ENCODE results near the gene ASCC1.

- TF ChIP-seq, protein P1, sequence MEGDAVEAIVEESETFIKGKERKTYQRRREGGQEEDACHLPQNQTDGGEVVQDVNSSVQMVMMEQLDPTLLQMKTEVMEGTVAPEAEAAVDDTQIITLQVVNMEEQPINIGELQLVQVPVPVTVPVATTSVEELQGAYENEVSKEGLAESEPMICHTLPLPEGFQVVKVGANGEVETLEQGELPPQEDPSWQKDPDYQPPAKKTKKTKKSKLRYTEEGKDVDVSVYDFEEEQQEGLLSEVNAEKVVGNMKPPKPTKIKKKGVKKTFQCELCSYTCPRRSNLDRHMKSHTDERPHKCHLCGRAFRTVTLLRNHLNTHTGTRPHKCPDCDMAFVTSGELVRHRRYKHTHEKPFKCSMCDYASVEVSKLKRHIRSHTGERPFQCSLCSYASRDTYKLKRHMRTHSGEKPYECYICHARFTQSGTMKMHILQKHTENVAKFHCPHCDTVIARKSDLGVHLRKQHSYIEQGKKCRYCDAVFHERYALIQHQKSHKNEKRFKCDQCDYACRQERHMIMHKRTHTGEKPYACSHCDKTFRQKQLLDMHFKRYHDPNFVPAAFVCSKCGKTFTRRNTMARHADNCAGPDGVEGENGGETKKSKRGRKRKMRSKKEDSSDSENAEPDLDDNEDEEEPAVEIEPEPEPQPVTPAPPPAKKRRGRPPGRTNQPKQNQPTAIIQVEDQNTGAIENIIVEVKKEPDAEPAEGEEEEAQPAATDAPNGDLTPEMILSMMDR (IDR thresholded peaks at IDR 0.05) = no peak
- TF ChIP-seq EP300 (IDR thresholded peaks at IDR 0.05) = no peak
- no peak for TF ChIP-seq POLR2AphosphoS5 (IDR thresholded peaks at IDR 0.05)
- TF ChIP-seq POLR2A (IDR thresholded peaks at IDR 0.05) = no peak
Measured at GRCh38 chr10:72173262-72173618, 42.8 kb downstream of the ASCC1 start.

Measured in stomach (tissue), 4 donors.